GM19240 (cell line): ENCODE results near the gene IGLL5.
"Not testable (repeated sequence)": the region's sequence is repeated elsewhere in the genome, so short reads cannot be mapped to it uniquely, and the experiment has no call there.

ENCODE experiments used
- DNase-seq: peaks from one replicate; pipeline ENCODE4 v3.0.0; 2011; ENCODE audit warnings: low spot score; ENCODE audit not compliant: insufficient read length

The IGLL5 gene

DNA sequence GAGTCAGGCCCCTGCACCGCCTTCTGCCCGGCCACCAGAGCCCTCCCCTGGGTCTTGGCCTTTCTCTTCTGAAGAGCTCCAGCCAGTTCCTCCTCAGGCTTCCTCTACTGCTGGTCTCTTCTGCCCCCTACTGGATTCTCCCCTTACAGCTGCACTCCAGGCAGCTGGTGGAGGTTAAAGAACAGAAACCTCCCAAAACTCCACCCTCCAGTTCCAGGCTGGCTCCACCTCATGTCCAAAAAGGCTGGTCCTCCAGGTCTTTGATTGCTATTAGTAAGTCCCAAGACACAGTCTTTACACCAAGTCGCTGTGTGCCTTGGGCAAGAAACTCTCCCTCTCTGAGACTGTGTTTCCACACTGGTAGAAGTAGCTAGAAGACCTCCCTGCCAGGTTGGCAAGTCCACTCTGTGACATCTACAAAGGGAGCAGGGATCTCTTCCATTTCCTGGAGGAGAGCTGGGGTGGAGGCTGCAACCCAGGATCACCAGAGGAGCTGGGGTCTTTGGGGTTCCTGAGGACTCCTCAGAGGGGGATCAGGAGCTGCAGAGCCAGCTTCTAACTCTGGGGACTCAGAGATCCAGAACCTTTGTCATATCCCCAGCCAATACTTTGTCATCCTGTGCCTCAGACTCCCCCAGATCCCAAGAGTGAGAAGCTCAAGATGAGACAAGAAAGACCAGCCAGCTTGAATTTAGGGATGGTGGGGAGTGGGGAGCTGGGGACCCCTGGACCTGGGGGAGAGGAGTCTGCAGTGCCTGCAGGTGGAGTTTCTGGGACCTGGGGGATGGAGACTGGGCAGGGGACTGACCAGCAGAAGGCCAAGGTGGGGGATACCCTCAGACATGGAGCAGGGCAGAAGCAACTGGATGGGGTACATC is 3.4 kb upstream of the IGLL5 start:
- DNase-seq, result peak; percentile 68

DNA sequence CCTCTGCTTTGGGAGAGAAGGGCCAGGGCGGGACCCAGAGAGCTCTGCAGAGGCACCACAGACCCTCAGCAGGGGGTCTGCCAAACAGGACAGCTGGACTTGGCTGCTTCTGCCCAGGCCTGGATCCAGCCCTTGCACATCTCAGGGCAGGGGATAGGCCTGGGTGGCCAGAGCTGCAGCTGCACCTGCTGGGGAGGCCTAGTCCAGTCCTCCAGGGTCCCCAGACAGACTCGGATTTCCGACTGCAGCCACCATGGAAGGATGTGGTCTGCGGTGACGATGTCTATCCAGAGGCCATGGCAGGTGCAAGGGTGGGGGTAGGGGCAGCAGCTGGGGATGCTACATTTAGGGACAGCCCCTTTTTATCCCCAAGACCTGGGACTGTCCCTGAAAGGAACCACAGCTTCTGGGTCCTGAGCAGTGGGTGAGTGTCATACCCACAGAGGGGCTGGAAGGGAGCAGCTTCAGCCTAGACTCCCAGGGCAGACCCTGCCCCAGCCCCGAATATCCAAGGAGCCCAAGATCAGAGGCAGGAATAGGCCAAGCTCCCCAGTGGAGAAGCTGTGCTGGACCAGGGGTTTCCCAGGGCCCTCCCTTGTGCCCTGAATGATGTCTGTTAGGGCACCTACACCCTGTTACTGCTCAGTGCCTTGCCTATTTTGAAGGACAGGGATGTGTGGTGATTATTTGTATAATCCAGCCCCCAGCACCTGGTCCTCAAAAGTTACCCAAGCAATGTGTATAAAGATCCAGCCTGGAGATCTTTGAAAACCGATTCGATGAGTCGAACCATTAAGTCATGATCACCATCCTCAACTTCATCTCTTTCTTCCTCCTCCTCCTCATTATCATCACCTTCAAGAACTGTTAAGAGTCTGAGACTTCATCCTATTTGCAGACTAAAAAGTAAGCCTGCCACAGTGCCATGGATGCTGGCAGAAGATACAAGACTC is 2.5 kb upstream of the IGLL5 start:
- DNase-seq, result peak; percentile 77

DNA sequence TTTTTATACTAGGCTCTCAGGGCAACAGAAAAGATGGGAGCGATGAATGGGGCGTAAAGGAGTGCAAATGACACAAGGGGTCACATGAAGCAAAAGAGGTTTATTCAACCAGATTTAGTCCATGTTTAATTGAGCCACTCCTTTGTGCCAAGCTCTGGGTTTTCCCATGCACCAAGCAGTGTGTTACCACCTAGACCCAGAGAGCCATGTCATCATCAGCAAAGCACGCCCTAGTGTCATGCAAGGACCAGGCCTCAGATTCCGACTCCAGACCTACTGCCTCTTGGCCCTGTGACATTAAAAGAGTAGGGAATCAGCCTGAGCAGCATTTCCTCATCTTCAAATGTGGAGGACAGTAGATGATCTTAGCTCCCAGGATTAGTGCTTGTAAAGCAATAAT is 1.1 kb upstream of the IGLL5 start:
- no peak for DNase-seq

DNA sequence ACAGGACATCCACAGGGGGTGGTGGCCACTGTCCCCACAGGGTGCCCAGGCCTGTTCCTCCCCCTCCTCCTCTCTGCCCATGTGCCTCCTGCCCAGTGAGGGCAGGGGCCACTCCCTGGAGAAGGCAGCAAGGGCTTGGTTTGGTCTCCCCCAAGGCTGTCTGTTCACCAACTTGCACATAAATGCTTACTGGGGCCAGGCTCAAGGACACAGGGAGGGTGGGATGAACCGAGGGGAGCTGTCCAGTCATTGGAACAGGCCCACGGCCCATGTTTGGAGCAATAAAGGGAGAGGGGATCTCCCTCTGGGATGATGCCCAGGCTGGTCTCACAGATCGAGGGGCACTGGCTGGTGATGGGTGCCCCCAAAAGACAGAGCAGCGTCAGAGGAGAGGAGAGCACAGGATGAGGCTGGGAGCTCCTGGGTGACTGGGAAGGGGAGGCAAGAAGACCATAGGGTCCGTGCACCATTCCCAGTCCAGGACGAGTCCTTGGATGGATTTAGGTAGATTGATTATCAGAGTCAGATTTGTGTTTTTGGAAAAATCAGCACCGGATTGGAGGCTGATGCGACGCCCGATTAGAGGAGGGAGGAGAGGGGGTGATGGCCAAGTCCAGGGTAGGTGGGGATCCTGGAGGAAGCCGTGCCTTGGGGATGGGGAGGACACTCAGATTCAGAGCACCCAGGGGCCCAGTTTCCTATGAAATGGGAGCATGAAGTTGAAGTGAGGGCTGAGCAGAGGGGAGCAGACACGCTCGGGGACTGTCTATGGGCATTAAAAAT is 1.1 kb downstream of the IGLL5 start:
- no peak for DNase-seq

DNA sequence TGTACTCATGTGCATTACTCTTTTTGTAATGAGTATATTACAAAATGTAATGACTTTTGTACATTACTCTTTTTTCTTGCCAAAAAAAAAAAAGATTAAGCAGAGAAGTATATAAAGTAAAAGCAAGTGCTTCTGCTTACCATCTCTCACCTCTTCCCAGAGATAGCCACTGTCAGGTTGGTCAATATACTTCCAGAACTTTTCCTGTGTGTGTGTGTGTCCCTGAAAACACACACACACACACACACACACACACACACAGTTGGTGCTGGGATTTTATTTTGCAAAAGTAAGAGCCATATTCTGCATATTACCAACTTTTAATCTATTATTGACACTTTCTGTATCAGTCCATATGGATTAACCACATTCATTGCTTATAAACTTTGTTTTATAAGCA is 2.5 kb downstream of the IGLL5 start:
- no peak for DNase-seq

DNA sequence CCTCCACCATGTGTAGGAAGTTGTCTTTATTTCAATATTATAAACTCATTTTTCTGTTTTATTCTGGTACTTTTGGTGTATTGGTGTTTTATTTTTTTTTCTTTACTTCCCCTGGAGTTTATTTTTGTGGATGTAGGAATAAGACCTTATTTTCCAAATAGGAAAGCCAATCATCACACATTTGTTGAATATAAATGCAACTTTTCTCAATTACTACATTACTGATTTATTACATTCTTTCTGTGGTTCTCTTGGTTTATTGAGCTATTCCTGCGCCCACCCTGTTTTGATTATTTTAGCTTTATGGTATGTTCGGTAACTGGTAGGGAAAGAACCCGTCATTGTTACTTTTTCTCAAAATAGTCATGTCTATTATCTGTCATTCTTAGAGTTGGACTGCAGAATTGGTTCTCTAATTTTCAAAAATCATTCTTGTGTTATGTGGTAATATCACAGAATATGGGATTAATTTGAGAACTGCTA is 3.6 kb downstream of the IGLL5 start:
- no peak for DNase-seq

DNA sequence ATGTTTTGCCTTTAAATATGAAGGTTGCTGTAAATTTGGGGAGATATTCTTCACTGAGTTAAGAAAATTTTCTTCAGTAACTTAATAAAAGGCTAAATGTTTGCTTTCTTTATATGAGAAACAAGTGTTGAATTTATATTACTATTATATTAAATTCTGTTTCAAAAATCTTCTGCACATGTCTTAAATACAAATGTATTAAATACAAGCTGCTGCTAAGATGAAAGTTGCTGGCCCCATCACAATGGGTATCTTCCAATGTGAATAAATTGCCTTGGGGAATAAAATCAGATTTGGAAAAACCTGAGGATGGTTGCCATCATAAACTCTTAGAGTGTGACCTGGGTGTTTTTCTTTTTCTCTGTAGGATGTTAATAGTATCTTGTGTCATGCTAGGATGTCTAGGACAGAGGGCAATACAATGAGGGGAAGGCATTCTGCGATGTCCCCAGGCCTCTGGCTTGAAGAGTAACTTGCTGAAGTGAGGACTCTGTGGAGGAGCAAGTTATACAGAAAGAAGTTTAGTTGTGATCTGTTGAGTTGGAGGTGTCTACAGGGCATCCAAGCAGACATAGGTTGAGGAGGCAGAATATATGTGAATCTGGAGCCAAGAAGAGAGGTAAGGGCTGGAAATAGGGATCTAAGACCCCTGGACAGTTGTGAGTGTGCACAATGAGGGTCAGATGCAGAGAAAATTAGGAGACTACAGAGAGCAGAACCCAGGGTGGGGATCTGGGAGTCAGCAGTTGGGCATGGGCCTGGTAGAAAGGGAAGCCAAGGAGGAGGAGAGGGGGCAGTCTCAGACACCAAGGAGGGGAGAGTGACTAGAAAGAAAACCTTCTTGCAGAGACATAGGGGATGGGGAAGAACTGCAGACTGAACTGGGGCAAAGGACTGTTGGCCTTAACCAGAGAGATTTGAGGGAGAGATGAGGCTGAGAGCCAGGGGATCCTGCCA is 4.8 kb downstream of the IGLL5 start:
- DNase-seq, result no peak

DNA sequence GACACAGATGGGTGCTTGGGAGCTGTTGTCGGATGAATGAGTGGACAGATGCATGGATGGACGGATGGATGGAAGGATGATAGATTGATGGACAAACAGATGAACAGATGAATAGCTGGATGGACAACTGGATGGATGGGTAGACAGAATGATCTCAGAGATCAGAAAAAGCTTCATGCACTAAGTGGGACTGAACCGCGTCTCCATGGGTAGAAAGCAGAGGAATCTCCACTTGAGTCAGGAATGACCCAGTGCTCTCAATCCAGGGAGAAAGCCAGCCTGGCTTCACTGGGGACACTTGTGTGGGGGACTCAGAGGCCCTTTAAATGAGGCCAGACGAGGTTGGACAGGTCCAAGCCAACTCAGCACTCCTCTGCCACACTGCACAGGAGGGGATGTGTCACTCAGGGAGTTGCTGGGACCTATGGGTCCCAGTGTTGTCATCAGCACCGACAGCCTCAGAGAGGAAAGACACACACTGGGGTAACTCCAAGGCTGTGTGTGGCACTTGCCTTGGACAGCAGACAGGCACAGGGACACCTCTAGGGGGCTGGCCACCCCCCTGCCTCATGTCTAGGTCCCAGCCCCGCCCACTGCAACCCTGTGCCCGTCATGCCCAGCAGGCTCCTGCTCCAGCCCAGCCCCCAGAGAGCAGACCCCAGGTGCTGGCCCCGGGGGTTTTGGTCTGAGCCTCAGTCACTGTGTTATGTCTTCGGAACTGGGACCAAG is 5.6 kb downstream of the IGLL5 start:
- DNase-seq, result no peak

DNA sequence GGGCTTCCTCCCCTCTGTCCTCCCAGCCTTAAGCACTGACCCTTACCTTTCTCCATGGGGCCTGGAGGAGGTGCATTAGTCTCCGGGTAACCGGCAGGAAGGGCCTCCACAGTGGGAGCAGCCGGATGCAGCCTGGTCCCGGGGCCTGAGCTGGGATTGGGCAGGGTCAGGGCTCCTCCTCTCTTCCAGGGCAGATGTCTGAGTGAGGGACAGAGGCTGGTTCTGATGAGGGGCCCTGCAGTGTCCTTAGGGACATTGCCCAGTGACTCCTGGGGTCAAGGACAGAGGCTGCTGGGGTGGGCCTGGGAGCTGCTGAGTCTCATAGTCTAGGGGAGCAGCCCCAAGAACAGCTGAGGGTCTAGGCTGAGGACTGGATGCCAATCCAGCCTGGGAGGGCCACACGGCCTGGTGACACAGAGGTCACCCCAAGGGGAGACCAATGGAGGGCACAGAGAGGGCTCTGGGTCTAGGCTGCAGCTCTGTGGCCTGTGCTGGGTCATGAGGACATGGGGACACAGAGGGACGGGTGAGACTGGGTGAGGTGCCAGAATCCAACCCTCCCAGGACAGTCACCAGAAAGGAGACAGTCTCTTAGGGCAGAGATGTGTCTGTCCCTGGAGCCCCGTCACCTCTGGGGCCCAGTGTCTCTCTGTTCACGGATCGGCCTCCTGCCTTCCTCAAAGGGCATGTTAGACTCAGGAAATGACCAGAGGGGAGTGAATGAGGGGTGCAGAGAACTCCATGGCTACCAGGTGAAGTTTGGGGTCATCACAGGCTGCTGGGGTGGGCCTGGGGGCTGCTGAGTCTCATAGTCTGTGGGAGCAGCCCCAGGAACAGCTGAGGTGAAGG is 6.5 kb downstream of the IGLL5 start:
- DNase-seq, result no peak

DNA sequence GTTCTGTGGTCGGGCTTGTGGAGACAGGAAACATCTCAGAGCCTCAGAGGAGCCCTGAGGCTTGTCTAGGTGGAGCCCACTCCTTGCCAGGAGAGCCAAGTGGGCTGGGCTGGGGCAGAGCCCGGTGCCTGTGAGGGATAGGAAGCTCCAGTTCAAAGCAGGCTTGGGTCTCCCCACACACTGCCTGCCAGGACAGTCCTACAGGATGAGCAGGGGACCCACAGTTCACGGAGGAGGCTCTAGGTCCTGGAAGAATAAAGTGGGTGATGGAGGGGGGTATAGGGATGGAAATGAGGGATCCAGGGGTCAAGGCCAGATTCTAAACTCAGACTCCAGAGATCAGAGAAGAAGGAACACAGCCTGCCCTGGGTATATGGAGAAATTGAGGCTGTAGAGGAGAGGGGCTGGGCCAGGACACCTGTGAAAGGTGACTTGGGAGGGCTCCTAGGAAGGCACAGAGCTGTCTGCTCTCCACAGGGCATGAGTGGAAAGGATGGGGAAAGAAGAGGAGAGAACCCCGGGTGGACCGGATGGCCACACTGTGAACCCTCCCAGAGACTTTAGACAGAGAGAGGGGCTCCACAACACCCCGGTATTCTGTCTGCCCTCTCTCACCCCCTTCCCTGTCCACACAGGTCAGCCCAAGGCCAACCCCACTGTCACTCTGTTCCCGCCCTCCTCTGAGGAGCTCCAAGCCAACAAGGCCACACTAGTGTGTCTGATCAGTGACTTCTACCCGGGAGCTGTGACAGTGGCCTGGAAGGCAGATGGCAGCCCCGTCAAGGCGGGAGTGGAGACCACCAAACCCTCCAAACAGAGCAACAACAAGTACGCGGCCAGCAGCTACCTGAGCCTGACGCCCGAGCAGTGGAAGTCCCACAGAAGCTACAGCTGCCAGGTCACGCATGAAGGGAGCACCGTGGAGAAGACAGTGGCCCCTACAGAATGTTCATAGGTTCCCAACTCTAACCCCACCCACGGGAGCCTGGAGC is 7.4 kb downstream of the IGLL5 start:
- no peak for DNase-seq

DNA sequence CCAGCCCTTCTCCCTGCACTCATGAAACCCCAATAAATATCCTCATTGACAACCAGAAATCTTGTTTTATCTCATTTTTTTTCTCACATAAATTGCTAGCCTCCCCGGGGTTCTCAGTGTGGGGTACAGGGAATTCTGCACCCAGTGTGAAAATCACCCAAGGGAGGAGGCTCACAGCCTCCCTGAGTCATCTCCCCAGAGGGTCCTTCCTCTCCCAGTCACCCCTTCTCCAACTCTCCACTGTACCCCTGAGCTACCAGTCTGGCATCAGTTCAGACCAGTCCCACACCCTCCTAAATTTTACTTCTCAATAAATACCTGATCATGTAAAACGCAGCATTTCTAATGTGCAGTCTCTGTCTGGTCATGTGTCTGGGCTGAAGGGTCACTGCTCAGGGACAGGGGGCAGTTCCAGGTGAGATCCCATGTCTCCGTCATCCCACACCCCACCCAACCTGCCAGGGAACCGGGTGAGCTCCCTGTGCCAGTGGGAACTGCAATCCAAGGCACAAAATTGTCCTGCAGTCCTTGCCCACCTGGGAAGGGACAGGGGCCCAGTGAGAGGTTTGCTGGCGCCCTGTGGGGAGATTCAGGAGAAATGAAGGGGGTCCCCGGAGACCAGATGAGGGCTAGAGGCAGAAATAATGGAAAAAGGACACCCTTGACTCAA is 8.3 kb downstream of the IGLL5 start:
- DNase-seq, result no peak

DNA sequence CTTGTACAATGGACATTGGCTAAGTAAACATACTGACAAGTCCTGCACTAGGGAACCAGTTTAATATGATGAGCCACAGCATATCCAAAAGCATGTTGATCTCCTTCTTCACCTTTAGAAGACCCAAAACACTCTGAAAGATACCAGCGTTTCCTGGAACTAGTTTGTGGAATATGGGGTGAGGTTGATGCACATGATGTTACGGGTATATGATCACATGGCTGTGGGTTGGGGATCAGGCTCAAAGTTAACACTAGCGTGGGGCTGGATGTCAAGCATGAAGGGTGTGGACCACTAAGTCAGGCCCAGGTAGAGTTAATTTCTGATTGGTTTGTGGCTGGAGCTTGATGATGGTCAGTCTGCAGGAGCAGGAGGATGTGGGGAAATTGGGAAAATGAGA is 9.0 kb downstream of the IGLL5 start:
- DNase-seq, result no peak

DNA sequence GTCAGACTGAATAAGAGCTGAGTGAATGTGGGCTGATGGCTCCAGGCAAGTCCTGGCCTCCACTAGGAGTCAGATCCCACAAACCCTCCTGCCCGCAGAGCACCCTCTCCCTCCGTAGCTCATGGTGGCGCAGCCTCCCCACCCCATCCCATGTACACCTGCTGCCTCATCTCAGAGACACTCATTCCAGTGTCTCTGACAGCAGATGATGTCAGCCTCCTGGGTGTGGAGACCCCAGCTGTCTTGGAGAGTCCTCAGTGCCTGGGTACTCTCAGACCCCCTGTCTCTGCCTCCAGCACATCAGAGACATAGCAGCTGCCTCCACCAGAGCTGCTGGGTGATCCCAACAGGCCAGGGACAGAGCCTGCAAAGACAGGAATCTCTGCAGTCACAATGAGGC is 9.5 kb downstream of the IGLL5 start:
- no peak for DNase-seq

DNA sequence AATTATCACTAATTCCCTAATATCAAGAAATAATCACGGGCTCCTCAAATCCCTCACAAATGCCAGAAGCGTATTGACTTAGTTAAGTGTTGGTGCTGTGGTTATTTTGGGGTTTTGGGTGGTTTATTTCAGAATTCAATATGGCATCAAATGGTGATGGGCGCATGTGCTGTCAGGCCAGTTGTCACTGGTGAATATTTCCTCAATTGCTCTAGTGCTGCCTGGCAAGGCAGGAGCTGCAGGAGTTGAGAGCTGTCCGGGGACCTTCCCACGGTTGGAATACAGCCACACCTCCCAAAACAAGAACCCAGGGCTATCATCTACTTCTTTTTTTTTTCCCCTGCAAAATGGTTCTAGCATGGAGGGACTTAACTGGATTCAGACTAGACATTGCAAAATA is 10.3 kb downstream of the IGLL5 start:
- DNase-seq, result no peak

DNA sequence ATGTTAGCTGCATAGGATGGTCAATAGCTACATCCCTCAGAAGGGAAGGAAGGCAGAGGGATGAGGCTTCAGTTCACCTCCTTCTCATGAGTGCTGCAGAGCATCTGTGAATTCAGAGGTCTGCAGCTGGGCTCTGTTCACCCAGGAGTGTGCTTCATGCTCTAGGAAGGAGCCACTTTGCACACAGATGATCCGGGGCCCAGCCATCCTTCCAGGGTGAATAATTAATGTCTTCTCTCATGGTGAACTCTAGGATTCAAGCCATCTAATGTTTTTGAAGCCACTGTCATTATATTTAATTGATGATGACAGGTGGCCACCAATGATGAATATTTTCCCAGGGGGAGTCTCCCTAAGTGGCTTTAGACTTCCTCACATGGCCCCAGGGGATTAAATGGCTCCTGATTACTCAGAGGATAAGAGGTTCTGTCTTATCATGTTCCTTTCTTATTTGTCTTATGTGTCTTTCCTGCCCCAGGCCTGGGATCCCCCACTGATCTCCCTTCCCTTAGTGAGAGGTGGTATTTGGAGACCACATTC is 10.9 kb downstream of the IGLL5 start:
- DNase-seq, result not testable (repeated sequence)

DNA sequence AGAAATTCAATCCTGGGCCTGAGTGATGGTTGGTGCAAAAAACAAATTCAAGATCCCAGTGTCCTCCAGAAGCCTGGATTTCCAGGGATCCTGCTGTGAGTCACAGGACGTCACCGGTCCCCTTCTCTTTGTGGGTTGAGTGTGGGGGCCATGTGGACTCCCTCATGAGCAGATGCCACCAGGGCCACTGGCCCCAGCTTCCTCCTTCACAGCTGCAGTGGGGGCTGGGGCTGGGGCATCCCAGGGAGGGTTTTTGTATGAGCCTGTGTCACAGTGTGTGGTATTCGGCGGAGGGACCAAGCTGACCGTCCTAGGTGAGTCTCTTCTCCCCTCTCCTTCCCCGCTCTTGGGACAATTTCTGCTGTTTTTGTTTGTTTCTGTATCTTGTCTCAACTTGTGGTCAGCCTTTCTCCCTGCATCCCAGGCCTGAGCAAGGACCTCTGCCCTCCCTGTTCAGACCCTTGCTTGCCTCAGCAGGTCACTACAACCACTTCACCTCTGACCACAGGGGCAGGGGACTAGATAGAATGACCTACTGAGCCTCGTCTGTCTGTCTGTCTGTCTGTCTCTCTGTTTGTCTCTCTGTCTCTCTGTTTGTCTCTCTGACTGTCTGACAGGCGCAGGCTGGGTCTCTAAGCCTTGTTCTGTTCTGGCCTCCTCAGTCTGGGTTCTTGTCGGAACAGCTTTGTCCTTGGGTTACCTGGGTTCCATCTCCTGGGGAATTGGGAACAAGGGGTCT is 11.9 kb downstream of the IGLL5 start:
- DNase-seq, result not testable (repeated sequence)
